COLO668 (cell line): ENCODE data around the gene PLOD2.
"Not testable (repeated sequence)": the region's sequence is repeated elsewhere in the genome, so short reads cannot be mapped to it uniquely, and the experiment has no call there.

ENCODE experiments used
- DNase-seq: peaks from one replicate; lab custom pipeline; 2025; ENCODE audit not compliant: unreplicated experiment; lab: John Stamatoyannopoulos, UW

The PLOD2 gene

GRCh38 chr3:146142757-146143156 is 18.2 kb downstream of the PLOD2 start:
- DNase-seq = no peak

GRCh38 chr3:146139586-146140110 is 21.3 kb downstream of the PLOD2 start:
- DNase-seq = no peak

GRCh38 chr3:146138902-146139301 is 22.1 kb downstream of the PLOD2 start:
- DNase-seq = no peak

GRCh38 chr3:146136647-146137046 is 24.3 kb downstream of the PLOD2 start:
- DNase-seq = no peak

- DNase-seq = no peak
These were observed 26.5 kb downstream of the PLOD2 start for GRCh38 chr3:146134348-146135117.

GRCh38 chr3:146133441-146133840 is 27.5 kb downstream of the PLOD2 start:
- DNase-seq = no peak

GRCh38 chr3:146131616-146132410 is 29.2 kb downstream of the PLOD2 start:
- no peak for DNase-seq

- DNase-seq = no peak
These were observed 30.1 kb downstream of the PLOD2 start for GRCh38 chr3:146130881-146131371.

GRCh38 chr3:146129750-146130149 is 31.2 kb downstream of the PLOD2 start:
- no peak for DNase-seq

GRCh38 chr3:146128939-146129338 is 32.0 kb downstream of the PLOD2 start:
- no peak for DNase-seq

- no peak for DNase-seq
These were observed 32.8 kb downstream of the PLOD2 start for GRCh38 chr3:146128179-146128578.

- no peak for DNase-seq
These were observed 35.0 kb downstream of the PLOD2 start for GRCh38 chr3:146125951-146126350.

- no peak for DNase-seq
These were observed 36.7 kb downstream of the PLOD2 start for GRCh38 chr3:146124126-146124801.

- no peak for DNase-seq
These were observed 43.3 kb downstream of the PLOD2 start for GRCh38 chr3:146117406-146118285.

GRCh38 chr3:146115619-146116018 is 45.4 kb downstream of the PLOD2 start:
- no peak for DNase-seq

GRCh38 chr3:146113804-146114203 is 47.2 kb downstream of the PLOD2 start:
- not testable (repeated sequence) for DNase-seq

GRCh38 chr3:146111337-146111736 is 49.6 kb downstream of the PLOD2 start:
- no peak for DNase-seq

GRCh38 chr3:146110161-146110560 is 50.8 kb downstream of the PLOD2 start:
- DNase-seq = no peak

- DNase-seq = no peak
These were observed 54.0 kb downstream of the PLOD2 start for GRCh38 chr3:146106986-146107385.

GRCh38 chr3:146104068-146104467 is 56.9 kb downstream of the PLOD2 start:
- DNase-seq = no peak
